Smooth muscle cell of the umbilical artery (primary cell): ENCODE results near the gene S100Z. TPM values are rescaled to one million over a fixed set of nuclear protein-coding genes. Genes with fewer than 3 reads are reported as not detected.

Source experiments
- total RNA-seq: library from RNA; depleted of rRNA; stranded (reverse); fragments of >200 nt; gene quantifications from 2 replicates; pipeline ENCODE4 v1.2.3, GENCODE V29; 2014

The S100Z gene
- total RNA-seq: not detected in 2 replicates

DNA sequence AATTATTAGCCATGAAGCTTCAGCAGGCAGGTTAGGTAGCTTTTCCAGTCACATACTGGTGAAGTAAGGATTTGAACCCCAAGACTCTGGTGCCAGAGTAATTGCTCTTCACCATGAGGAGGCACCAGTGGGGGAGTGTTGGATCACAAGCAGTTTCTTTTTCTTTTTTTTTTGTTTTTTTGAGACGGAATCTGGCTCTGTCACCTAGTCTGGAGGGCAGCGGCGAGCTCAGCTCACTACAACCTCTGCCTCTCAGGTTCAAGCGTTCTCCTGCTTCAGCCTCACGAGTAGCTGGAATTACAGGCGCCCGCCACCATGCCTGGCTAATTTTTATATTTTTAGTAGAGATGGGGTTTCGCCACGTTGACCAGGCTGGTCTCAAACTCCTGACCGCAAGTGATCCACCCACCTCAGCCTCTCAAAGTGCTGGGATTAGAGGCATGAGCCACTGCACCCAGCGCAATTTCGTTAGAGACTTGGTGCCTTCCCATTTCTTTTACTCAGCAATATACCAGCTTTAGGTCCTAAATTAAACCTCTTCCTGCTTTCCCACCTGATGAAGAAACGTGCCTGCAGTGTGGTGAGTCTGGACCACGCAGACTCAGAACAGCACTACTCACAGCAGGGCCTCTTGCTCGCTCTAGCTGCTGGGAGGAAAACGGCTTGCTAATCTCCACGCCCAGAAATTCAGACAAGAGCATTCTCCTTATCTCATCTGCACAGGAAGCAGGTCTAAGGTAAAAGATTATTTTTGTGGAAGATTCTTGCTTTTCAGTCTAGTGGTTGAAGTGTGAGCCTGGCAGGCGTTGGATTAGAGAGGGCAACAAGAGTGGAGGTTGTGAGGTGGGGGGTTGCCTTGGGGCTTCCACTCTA is at the start of gene S100Z:
Gene S100Z, plus strand, starts transcription at position 596 of the 873 bp plus-strand sequence. CDS start 25,346 bp downstream, outside the sequence.

DNA sequence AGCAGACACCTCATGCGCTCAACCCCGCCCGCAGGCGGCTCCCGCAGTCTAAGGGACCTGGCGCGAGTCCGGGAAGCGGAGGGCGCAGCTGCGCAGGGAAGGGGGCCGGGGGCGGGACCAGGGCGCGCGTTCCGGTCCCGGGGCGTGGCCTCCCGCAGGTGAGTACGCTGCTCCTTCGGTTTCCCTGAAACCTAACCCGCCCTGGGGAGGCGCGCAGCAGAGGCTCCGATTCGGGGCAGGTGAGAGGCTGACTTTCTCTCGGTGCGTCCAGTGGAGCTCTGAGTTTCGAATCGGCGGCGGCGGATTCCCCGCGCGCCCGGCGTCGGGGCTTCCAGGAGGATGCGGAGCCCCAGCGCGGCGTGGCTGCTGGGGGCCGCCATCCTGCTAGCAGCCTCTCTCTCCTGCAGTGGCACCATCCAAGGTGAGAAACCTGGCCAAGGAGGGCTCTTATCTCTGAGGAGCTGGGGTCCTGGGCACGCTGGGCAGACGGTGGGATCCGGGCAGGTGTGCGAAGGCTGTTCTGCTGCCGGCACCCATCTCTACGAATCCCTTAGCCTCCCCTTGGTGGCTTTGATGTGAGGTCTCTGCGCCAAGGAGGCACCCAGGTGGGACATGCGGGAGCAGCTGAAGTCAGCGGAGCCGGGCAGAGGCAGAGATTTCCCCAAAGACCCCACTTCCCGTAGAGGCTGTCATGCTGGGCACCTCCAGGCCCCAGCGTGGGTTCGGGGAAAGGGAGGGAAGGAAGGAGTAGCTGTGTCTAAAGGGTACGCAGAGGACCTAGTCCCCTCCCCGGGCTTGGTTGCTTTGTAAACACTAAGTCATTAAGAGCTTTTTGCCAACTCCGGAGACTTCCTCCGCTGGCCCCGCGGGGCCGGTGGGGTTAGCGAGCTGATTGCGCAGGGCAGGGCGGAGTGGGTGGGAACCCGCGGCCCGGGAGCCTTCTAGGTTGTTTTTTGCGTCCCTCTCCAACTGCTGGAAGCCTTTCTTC is 30.7 kb upstream of the S100Z start, which contains the start of gene F2RL1:
Gene F2RL1, plus strand, starts transcription at position 187 of the 988 bp plus-strand sequence. Its CDS starts 153 bp downstream, at position 340.

DNA sequence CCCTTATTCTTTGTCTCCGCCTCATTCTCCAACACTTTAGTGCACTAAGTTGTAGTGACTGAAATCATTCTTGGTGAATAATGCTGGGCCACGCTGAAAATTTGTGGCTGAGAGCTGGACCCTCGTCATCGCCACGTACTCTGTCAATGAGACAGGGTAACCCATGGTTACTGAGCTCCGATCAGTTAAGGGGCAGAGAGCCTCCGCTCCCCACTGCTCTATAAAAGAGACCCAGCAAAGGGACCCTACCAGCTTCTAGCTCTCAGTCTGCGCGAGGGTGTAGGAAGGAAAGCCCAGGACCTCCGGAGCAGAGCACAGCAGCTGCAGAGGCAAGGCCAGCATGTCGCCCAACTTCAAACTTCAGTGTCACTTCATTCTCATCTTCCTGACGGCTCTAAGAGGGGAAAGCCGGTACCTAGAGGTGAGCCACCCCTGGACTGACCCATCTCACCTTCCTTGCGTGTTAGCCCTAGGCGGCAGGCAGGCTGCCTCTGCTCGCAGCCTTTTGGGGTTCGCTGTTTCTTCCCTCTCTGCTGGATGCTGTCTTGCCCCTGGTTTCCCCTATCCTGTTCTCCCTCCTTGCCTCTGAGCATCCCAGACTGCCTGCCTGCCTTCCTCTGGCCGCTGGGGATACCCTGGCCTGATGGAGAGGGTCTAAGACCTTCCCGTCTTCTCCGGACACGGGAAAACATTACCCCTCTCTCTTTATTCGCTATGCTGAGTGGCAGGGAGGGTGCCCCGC is 103.2 kb downstream of the S100Z start, which contains the start of gene CRHBP:
Gene CRHBP, plus strand, starts transcription at position 251 of the 742 bp plus-strand sequence. Its CDS starts 90 bp downstream, at position 341.

Other genes with a start within 250 kb of the S100Z start
- 5.6 and 6.2 TPM in 2 replicates for gene F2RL2, start 226.6 kb upstream of the S100Z start, total RNA-seq
- gene F2R, start 133.9 kb upstream of the S100Z start, total RNA-seq: 15.4 and 32.6 TPM in 2 replicates
- 4.8 and 15.1 TPM in 2 replicates for gene F2RL1, start 31.0 kb upstream of the S100Z start, total RNA-seq
- gene CRHBP, start 103.0 kb downstream of the S100Z start, total RNA-seq: not detected in 2 replicates
- gene AGGF1, start 180.4 kb downstream of the S100Z start, total RNA-seq: 25.8 and 31.2 TPM in 2 replicates
- 1.3 and 1.5 TPM in 2 replicates for gene ZBED3, start 237.3 kb downstream of the S100Z start, total RNA-seq